HG02571 (cell line): ENCODE data around the gene PIK3CG.
"Not testable (repeated sequence)": the region's sequence is repeated elsewhere in the genome, so short reads cannot be mapped to it uniquely, and the experiment has no call there.

ENCODE experiments used
- ATAC-seq: cut with Tn5 transposase; IDR thresholded peaks from one replicate; pipeline ENCODE4 v1.9.1; 2021; ENCODE audit warnings: mild to moderate bottlenecking, moderate library complexity; ENCODE audit not compliant: unreplicated experiment

PIK3CG gene

GRCh38 chr7:106927536-106927935 lies 62.5 kb downstream of the PIK3CG start:
- no peak for ATAC-seq

- not testable (repeated sequence) for ATAC-seq
Measured at GRCh38 chr7:106929616-106930015, 64.5 kb downstream of the PIK3CG start.

- no peak for ATAC-seq
Measured at GRCh38 chr7:106936236-106936635, 71.2 kb downstream of the PIK3CG start.

- ATAC-seq: not testable (repeated sequence)
Measured at GRCh38 chr7:106938122-106938521, 73.0 kb downstream of the PIK3CG start.

GRCh38 chr7:106938803-106939202 lies 73.7 kb downstream of the PIK3CG start:
- ATAC-seq: no peak

GRCh38 chr7:106944035-106944665 lies 79.1 kb downstream of the PIK3CG start:
- no peak for ATAC-seq

- no peak for ATAC-seq
Measured at GRCh38 chr7:106947244-106947728, 82.2 kb downstream of the PIK3CG start.

GRCh38 chr7:106952001-106952657 lies 87.0 kb downstream of the PIK3CG start:
- ATAC-seq: no peak

GRCh38 chr7:106952658-106953231 lies 87.7 kb downstream of the PIK3CG start:
- ATAC-seq: no peak

GRCh38 chr7:106954840-106955239 lies 89.8 kb downstream of the PIK3CG start:
- ATAC-seq: no peak

GRCh38 chr7:106955857-106956256 lies 90.8 kb downstream of the PIK3CG start:
- ATAC-seq: not testable (repeated sequence)
